ENCODE results near the gene CASZ1.
A peak's percentile ranks its signal among the peaks of the same experiment; 100 is the strongest.

CASZ1 gene

DNA sequence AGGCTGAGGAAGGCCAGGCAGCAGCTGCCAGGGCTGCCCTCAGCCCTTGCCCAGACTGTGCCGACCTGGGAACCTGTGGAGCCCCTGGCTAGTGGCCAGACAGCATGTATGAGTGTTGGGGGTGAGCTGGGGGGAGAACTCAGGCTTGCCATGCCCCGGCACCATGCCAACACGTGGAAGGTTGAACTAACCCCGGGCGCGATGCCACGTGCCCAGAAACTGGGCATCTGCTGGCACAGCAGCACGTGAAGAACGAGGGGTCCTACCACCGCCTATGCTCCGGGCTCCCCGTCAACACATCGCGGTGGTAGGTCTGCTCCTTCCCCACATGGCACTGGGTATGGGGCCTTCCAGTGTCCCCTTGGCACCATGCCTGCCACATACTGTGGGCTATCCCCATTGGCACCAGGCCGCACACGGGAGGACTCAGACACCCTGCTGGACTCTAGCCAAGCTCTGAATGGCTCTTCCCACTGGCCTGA, 68.7 kb downstream of the CASZ1 start:
- TF ChIP-seq CEBPB (IDR thresholded peaks at IDR 0.05) (no peak), TAF1 (IDR thresholded peaks at IDR 0.05; ENCODE audit: low read depth) (no peak), NFIC (IDR thresholded peaks at IDR 0.05) (peak; percentile 85), EP300 (IDR thresholded peaks at IDR 0.05; ENCODE audit: borderline replicate concordance) (no peak), CREB1 (IDR thresholded peaks at IDR 0.05; ENCODE audit: low read depth) (no peak), FOXM1 (IDR thresholded peaks at IDR 0.05; ENCODE audit: borderline replicate concordance, low read depth) (no peak), TEAD4 (IDR thresholded peaks at IDR 0.05) (no peak), YY1 (IDR thresholded peaks at IDR 0.05; ENCODE audit: low read depth) (no peak), TCF12 (IDR thresholded peaks at IDR 0.05; ENCODE audit: low read depth) (no peak), ZBTB7A (IDR thresholded peaks at IDR 0.05; ENCODE audit: low read depth) (no peak; the same call in 1 of the 2 replicates), EGR1 (IDR thresholded peaks at IDR 0.05) (no peak)
- TF ChIP-seq, protein P1, sequence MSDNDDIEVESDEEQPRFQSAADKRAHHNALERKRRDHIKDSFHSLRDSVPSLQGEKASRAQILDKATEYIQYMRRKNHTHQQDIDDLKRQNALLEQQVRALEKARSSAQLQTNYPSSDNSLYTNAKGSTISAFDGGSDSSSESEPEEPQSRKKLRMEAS (IDR thresholded peaks at IDR 0.05), result peak; percentile 75
- TF ChIP-seq, protein P2, sequence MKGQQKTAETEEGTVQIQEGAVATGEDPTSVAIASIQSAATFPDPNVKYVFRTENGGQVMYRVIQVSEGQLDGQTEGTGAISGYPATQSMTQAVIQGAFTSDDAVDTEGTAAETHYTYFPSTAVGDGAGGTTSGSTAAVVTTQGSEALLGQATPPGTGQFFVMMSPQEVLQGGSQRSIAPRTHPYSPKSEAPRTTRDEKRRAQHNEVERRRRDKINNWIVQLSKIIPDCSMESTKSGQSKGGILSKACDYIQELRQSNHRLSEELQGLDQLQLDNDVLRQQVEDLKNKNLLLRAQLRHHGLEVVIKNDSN (IDR thresholded peaks at IDR 0.05), result no peak
- TF ChIP-seq, protein P3, sequence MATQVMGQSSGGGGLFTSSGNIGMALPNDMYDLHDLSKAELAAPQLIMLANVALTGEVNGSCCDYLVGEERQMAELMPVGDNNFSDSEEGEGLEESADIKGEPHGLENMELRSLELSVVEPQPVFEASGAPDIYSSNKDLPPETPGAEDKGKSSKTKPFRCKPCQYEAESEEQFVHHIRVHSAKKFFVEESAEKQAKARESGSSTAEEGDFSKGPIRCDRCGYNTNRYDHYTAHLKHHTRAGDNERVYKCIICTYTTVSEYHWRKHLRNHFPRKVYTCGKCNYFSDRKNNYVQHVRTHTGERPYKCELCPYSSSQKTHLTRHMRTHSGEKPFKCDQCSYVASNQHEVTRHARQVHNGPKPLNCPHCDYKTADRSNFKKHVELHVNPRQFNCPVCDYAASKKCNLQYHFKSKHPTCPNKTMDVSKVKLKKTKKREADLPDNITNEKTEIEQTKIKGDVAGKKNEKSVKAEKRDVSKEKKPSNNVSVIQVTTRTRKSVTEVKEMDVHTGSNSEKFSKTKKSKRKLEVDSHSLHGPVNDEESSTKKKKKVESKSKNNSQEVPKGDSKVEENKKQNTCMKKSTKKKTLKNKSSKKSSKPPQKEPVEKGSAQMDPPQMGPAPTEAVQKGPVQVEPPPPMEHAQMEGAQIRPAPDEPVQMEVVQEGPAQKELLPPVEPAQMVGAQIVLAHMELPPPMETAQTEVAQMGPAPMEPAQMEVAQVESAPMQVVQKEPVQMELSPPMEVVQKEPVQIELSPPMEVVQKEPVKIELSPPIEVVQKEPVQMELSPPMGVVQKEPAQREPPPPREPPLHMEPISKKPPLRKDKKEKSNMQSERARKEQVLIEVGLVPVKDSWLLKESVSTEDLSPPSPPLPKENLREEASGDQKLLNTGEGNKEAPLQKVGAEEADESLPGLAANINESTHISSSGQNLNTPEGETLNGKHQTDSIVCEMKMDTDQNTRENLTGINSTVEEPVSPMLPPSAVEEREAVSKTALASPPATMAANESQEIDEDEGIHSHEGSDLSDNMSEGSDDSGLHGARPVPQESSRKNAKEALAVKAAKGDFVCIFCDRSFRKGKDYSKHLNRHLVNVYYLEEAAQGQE (IDR thresholded peaks at IDR 0.05; ENCODE audit: low read depth), result no peak

DNA sequence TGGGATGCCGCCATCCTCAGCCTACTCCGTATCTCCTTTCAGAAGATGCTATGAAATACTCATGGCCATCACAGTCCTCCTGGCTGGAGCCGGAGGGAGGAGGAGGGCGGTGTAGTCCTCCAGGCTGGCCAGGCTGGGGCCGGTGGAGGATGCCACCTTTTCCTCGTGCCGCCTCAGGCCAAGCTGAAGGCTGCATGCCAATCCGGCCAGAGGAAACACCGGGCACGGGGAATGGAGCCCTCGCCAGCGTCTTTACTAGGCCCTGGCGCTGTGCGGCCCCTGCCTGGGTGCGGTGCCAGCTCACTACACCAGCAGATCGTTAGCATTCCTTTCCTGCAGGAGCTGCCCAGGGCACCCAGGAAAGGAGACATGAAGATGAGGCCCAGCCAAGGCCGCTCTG, 70.1 kb downstream of the CASZ1 start:
- TF ChIP-seq RAD21 (IDR thresholded peaks at IDR 0.05; ENCODE audit: low read depth) (no peak), EGR1 (IDR thresholded peaks at IDR 0.05) (no peak), FOXM1 (IDR thresholded peaks at IDR 0.05; ENCODE audit: borderline replicate concordance, low read depth) (no peak), EP300 (IDR thresholded peaks at IDR 0.05; ENCODE audit: borderline replicate concordance) (no peak), CEBPB (IDR thresholded peaks at IDR 0.05) (no peak), TCF12 (IDR thresholded peaks at IDR 0.05; ENCODE audit: low read depth) (no peak), CREB1 (IDR thresholded peaks at IDR 0.05; ENCODE audit: low read depth) (no peak), NFIC (IDR thresholded peaks at IDR 0.05) (no peak), ZBTB7A (IDR thresholded peaks at IDR 0.05; ENCODE audit: low read depth) (no peak)
- TF ChIP-seq, protein P3 (IDR thresholded peaks at IDR 0.05; ENCODE audit: low read depth), result no peak
- TF ChIP-seq, protein P2 (IDR thresholded peaks at IDR 0.05), result no peak
- TF ChIP-seq, protein P1 (IDR thresholded peaks at IDR 0.05), result no peak

DNA sequence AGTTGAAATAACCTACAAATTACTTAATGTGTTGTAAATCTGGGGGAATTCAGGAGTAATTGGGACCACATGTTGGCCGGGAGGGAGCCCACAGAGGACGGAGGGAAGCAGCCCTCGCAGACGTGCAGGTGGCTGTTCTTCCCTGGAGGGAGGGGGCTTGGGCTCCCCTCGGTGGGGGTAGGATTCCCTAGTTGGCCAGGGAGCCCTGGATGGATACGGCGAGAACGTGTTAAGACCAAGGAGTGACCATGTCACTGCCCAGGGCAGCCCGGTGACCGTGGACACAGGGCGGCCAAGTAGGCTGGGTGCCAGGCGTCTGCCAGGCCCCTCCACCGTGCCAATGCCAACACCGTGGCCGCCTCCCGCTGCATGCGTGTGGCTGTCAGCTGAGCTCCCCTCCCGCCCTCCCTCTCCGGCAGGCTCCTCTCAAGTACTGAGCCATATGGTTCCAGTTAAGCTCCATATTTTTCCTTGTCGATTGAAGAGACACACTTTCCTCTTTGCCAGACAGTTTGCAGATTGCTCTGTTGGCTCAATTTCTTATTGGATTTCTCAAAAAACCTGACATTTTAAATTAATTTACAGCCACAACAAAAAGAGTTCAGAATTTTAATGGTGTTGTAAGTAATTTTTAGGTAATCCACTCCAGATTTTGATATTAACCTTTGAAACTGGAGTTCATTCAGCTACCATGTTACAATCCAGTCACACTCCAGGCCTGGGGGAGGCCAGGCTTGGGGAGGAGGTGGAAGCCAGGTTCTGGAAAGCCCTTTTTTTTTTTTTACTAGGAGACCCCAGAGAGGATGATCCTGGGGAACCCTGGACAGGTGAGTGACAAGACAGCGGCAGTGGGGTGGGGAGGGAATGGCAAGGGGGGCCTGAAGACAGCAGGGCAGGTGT, 71.2 kb downstream of the CASZ1 start:
- TF ChIP-seq CREB1 (IDR thresholded peaks at IDR 0.05; ENCODE audit: low read depth) (no peak), YY1 (IDR thresholded peaks at IDR 0.05; ENCODE audit: low read depth) (no peak), ZBTB7A (IDR thresholded peaks at IDR 0.05; ENCODE audit: low read depth) (no peak), FOXM1 (IDR thresholded peaks at IDR 0.05; ENCODE audit: borderline replicate concordance, low read depth) (no peak), RAD21 (IDR thresholded peaks at IDR 0.05; ENCODE audit: low read depth) (no peak), EP300 (IDR thresholded peaks at IDR 0.05; ENCODE audit: borderline replicate concordance) (no peak), EGR1 (IDR thresholded peaks at IDR 0.05) (no peak), TEAD4 (IDR thresholded peaks at IDR 0.05) (no peak), TAF1 (IDR thresholded peaks at IDR 0.05; ENCODE audit: low read depth) (no peak), TCF12 (IDR thresholded peaks at IDR 0.05; ENCODE audit: low read depth) (no peak), NFIC (IDR thresholded peaks at IDR 0.05) (no peak), CEBPB (IDR thresholded peaks at IDR 0.05) (no peak)
- TF ChIP-seq, protein P1 (IDR thresholded peaks at IDR 0.05), result no peak
- TF ChIP-seq, protein P3 (IDR thresholded peaks at IDR 0.05; ENCODE audit: low read depth), result no peak

All from Ishikawa (cell line).